Measurements from ENCODE around the gene ZMYND8. TPM values are rescaled to one million over a fixed set of nuclear protein-coding genes. Genes with fewer than 3 reads are reported as not detected.
A peak's percentile ranks its signal among the peaks of the same experiment; 100 is the strongest.
"Not testable (repeated sequence)": the region's sequence is repeated elsewhere in the genome, so short reads cannot be mapped to it uniquely, and the experiment has no call there.

ZMYND8 gene
- total RNA-seq, 2 experiments from 2014 or later, result 28.8 to 29.8 TPM

DNA sequence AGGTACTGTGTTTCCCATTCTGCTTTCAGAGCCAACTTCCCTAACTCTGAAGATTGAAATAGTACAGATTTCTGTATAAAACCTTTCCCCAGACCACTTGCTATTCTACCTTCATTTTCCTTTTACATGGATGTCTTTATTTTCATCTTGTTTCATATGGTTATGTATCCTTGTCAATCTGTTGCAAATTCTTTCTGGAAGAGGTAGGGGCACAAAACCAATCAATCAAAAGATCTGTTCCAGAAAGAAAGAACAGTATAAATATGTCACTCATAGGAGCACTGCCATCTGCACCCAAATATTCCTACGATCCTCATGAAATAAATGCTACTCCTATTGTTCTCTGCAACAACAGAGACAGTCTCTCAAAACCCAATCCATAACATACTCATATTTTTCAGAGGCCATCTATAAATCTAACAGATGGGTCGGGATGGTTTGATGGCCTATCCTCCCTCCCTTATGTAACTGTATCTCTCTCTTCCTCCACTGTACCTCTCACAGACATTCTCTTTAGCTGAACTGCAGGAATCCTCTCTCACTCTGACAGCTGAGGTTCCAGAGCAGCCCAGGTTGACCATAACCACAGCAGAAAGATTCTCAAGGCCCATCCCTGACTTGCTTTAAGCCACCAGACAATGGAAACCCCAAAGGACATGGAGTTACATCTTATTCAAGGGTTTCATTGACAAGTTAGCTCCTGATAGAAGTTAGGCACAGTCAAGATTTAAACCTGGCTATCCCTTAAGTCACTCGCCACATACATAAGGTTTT, 112.8 kb downstream of the ZMYND8 start:
- Mint-ChIP-seq H3K36me3 (peaks cover 15% of the 10 kb centered on the region), H3K4me1 (no peaks in the 10 kb centered on the region), H3K27me3 (no peaks in the 10 kb centered on the region), H3K9me3 (no peaks in the 10 kb centered on the region), H3K27ac (peak overlapping the region; percentile 7), H3K4me3 (no peak overlapping the region)
- DNase-seq, result no peak

DNA sequence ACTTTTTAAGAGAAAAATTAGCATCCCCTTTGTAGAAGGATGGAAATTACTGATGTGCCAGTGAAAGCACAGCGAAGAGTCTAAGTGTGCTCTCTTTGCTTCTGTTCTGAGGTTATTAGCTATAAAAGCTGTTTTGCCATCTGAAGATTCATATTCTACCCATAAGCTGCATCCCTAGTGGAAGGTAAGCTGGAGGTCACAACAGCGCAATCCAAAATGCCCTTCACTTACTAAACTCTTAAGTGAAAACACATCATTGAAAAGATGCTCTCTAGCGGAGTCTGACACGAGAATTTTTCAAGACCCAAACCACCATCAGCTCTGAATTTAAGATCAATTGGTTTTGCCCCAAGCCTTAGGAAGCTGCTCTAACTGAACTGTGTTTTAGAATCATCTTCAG, 113.5 kb downstream of the ZMYND8 start:
- no peak overlapping the region for H3K4me3 Mint-ChIP-seq
- no peak overlapping the region for H3K27ac Mint-ChIP-seq
- H3K27me3 Mint-ChIP-seq, result no peaks in the 10 kb centered on the region
- H3K36me3 Mint-ChIP-seq, result peaks cover 14% of the 10 kb centered on the region
- DNase-seq, result no peak
- H3K9me3 Mint-ChIP-seq, result no peaks in the 10 kb centered on the region
- H3K4me1 Mint-ChIP-seq, result no peaks in the 10 kb centered on the region

DNA sequence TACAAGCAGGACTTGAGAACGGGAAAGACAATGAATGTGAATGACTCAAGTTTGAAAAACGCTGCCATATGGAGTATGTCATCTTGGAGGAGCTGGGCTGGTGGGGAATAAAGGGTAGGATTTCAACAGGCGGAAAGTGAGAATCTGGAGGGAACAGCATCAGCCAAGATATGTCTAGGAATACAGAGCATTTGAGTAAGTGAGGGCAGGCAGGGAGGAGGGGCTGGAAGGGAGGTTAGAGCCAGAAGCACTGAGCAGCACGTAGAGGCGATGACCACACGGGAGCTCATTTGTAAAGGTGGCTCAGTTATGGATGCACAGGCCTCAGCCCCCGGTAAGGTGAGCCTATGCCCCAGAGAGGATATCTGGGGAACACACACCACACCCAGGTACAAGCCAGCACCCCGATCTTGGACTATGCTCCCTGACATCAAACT, 115.1 kb downstream of the ZMYND8 start:
- DNase-seq, result no peak
- H3K36me3 Mint-ChIP-seq, result peaks cover 21% of the 10 kb centered on the region
- no peak overlapping the region for H3K27ac Mint-ChIP-seq
- H3K9me3 Mint-ChIP-seq, result no peaks in the 10 kb centered on the region
- H3K4me1 Mint-ChIP-seq, result no peaks in the 10 kb centered on the region
- H3K27me3 Mint-ChIP-seq, result no peaks in the 10 kb centered on the region
- H3K4me3 Mint-ChIP-seq, result no peak overlapping the region

- not testable (repeated sequence) for H3K9me3 Mint-ChIP-seq, H3K4me3 Mint-ChIP-seq, H3K27ac Mint-ChIP-seq, H3K4me1 Mint-ChIP-seq, H3K27me3 Mint-ChIP-seq, DNase-seq
- peaks cover 24% of the 10 kb centered on the region for H3K36me3 Mint-ChIP-seq
Observed at GRCh38 chr20:47240096-47240495, 116.4 kb downstream of the ZMYND8 start.

GRCh38 chr20:47239719-47240067, 116.8 kb downstream of the ZMYND8 start:
- H3K4me1 Mint-ChIP-seq, result no peaks in the 10 kb centered on the region
- no peak overlapping the region for H3K27ac Mint-ChIP-seq
- H3K36me3 Mint-ChIP-seq, result peaks cover 24% of the 10 kb centered on the region
- H3K9me3 Mint-ChIP-seq, result no peaks in the 10 kb centered on the region
- no peaks in the 10 kb centered on the region for H3K27me3 Mint-ChIP-seq
- no peak overlapping the region for H3K4me3 Mint-ChIP-seq
- DNase-seq, result no peak

DNA sequence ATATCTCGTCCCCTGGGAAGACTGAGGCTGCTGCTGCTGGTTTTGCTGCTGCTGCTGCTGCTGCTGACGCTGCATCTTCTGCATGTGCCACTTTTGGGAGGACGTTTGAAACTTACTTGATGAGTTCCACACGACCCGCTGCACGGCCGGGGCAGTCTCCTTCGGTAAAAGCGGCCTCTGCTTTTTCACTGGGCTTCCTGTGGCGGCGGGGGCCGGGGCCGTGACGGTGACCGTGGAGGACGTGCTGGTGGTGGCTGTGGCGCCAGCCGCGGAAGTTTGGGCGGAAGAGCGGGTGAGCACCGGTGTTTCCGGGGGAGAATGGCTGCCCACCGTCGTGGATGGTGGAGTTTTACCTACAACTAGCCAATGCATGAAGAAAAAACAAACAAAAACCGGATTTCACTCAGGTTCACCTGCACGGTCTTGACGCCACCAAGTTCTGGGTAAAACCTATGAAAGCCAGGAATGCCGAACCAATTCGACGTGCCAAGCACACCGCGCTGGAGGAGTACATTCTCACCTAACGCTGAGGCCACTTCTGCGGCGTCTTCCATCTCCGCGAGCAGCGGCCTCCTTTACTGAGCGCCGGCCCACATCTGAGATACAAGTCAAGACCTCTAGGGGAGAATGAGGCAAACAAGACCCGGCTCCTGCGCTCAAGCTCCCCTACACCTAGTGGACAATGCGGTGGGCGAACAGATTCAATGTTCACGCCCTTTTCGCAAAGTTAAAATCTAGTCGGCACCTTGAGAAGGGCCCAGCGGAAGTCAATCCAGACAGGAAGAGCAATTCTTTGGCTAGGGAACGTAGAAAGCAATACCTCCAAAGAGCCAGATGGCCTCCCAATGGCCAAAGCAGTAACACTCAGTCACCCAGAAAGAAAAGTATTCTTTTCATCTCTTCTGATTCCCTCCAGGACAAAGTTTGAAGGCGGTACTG, 117.5 kb downstream of the ZMYND8 start:
- H3K4me1 Mint-ChIP-seq, result no peaks in the 10 kb centered on the region
- no peak overlapping the region for H3K27ac Mint-ChIP-seq
- H3K27me3 Mint-ChIP-seq, result no peaks in the 10 kb centered on the region
- no peaks in the 10 kb centered on the region for H3K9me3 Mint-ChIP-seq
- no peak overlapping the region for H3K4me3 Mint-ChIP-seq
- no peak for DNase-seq
- H3K36me3 Mint-ChIP-seq, result peaks cover 24% of the 10 kb centered on the region

DNA sequence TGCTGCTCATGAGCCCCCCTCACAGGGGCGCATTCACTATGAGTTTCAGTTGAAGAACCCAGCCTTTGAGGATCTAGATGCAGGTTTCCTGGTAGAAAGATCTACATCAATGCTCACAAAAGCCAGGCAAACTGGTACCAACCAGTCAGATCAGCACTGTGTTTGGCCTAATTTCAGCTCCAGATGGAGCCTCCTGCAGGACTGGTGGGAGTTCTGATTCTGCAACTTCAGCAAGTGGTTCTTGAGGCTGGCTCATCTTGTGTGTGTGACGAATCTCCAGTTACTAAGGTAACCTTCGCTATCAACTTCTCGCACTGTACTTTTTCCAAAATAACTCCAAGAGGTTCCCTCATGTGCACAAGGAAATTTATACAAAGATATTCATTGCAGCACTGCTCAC, 118.8 kb downstream of the ZMYND8 start:
- Mint-ChIP-seq H3K27me3 (no peaks in the 10 kb centered on the region), H3K27ac (no peak overlapping the region), H3K36me3 (peaks cover 24% of the 10 kb centered on the region), H3K9me3 (no peaks in the 10 kb centered on the region), H3K4me1 (no peaks in the 10 kb centered on the region), H3K4me3 (no peak overlapping the region)
- DNase-seq, result no peak

GRCh38 chr20:47236639-47236900, 119.9 kb downstream of the ZMYND8 start:
- Mint-ChIP-seq H3K4me3 (no peak overlapping the region), H3K27me3 (no peaks in the 10 kb centered on the region), H3K27ac (no peak overlapping the region), H3K36me3 (peaks cover 24% of the 10 kb centered on the region), H3K4me1 (no peaks in the 10 kb centered on the region), H3K9me3 (no peaks in the 10 kb centered on the region)
- no peak for DNase-seq

DNA sequence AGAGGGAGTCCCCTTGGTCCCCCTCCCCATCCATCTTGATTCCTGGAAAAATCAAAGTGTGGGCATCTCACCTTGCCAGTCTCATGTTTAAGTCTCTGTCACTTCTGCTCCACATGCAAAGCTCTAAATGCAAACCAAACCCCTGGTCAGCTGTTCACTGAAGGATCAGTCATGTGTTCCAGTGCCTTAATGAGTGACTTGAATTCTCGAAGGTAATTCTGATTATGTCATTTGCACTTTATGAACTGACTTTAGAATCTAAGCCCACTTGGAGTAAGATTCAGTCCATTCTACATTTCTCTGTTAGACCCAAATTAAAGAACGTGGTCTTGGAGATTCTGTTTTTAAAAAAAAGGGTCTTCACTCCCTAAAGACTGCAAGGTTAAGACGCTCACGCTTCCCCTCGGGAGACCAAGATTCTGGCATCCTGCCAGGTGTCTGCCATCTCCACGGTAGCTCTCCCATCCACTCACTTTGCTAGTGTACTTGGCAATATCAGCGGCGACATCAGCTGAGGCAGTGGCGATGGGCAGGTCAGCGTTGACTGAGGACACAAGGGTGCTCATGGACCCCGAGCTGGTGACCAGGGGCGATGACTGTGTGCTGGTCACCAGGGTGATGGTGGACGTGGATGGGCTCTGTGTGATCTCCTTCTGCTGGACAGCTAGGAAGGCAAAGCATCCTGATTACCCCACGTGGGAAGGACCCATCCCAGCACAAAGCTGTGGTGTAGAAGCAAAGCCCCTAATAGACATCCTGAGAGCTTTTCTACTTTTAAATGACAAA, 120.5 kb downstream of the ZMYND8 start:
- Mint-ChIP-seq H3K27me3 (no peaks in the 10 kb centered on the region), H3K9me3 (no peaks in the 10 kb centered on the region), H3K36me3 (peaks cover 25% of the 10 kb centered on the region), H3K4me1 (no peaks in the 10 kb centered on the region), H3K4me3 (no peak overlapping the region), H3K27ac (no peak overlapping the region)
- DNase-seq, result no peak

- DNase-seq, result no peak
- H3K4me3 Mint-ChIP-seq, result no peak overlapping the region
- H3K27ac Mint-ChIP-seq, result no peak overlapping the region
- H3K27me3 Mint-ChIP-seq, result no peaks in the 10 kb centered on the region
- H3K9me3 Mint-ChIP-seq, result no peaks in the 10 kb centered on the region
- H3K4me1 Mint-ChIP-seq, result no peaks in the 10 kb centered on the region
- H3K36me3 Mint-ChIP-seq, result peaks cover 25% of the 10 kb centered on the region
Observed at GRCh38 chr20:47235111-47235510, 121.4 kb downstream of the ZMYND8 start.

GRCh38 chr20:47233333-47234188, 122.9 kb downstream of the ZMYND8 start:
- no peaks in the 10 kb centered on the region for H3K9me3 Mint-ChIP-seq
- H3K36me3 Mint-ChIP-seq, result peaks cover 21% of the 10 kb centered on the region
- no peaks in the 10 kb centered on the region for H3K27me3 Mint-ChIP-seq
- H3K27ac Mint-ChIP-seq, result peak overlapping the region; percentile 21
- no peak overlapping the region for H3K4me3 Mint-ChIP-seq
- no peak for DNase-seq
- H3K4me1 Mint-ChIP-seq, result no peaks in the 10 kb centered on the region

- H3K4me1 Mint-ChIP-seq, result no peaks in the 10 kb centered on the region
- H3K4me3 Mint-ChIP-seq, result no peak overlapping the region
- H3K27ac Mint-ChIP-seq, result no peak overlapping the region
- peaks cover 14% of the 10 kb centered on the region for H3K36me3 Mint-ChIP-seq
- no peaks in the 10 kb centered on the region for H3K9me3 Mint-ChIP-seq
- no peaks in the 10 kb centered on the region for H3K27me3 Mint-ChIP-seq
- no peak for DNase-seq
Observed at GRCh38 chr20:47232518-47232917, 124.0 kb downstream of the ZMYND8 start.

- Mint-ChIP-seq H3K27me3 (no peaks in the 10 kb centered on the region), H3K4me1 (no peaks in the 10 kb centered on the region), H3K36me3 (peaks cover 9% of the 10 kb centered on the region), H3K4me3 (no peak overlapping the region), H3K27ac (no peak overlapping the region), H3K9me3 (no peaks in the 10 kb centered on the region)
- no peak for DNase-seq
Observed at GRCh38 chr20:47231382-47232039, 125.0 kb downstream of the ZMYND8 start.

DNA sequence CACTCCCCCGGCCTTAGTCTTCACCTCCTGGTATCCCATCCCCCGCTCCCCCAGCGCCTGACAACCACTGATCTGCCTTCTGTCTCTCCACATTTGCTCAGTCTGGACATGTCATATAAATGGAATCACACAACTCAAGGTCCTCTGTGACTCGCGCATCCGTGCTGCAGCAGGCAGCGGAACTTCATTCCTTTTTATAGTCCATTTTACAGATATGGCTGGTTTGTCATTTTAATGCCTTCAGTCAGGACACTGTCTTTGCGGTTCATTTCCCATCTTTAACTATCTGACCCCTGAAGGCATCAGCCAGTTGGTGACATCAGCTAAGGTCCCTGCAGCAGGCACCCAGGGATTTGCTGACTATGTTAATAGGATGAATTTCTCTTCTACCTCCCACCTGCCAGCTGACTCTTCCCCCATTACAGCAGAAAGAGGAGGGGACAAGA, 125.7 kb downstream of the ZMYND8 start:
- Mint-ChIP-seq H3K36me3 (peaks cover 3% of the 10 kb centered on the region), H3K27me3 (no peaks in the 10 kb centered on the region), H3K4me3 (no peak overlapping the region), H3K4me1 (no peaks in the 10 kb centered on the region), H3K27ac (no peak overlapping the region), H3K9me3 (no peaks in the 10 kb centered on the region)
- no peak for DNase-seq

Data from activated naive CD8-positive, alpha-beta T cell treated with anti-CD3 and anti-CD28 coated beads for 36 hours (primary cell).